NB4 (cell line): Measurements from ENCODE around the gene PRR36.

Experiments used
- DNase-seq: peaks from one replicate; pipeline ENCODE4 v3.0.0; 2010; ENCODE audit warnings: low read depth
- H3K4me3 ChIP-seq: one replicate; pipeline ENCODE4 v1.5.1; 2011; ENCODE audit warnings: mild to moderate bottlenecking, low read depth, low read length, moderate library complexity
- MYC ChIP-seq: IDR thresholded peaks from 2 replicates; pipeline ENCODE4 v1.6.1; 2011; ENCODE audit warnings: low read depth, low read length
- POLR2A ChIP-seq: IDR thresholded peaks from 2 replicates; pipeline ENCODE4 v1.6.1; 2011; ENCODE audit warnings: mild to moderate bottlenecking; ENCODE audit not compliant: insufficient read length; ENCODE audit errors: extremely low read depth
- TF ChIP-seq, protein P1 (sequence below): IDR thresholded peaks from 2 replicates; pipeline ENCODE4 v1.6.1; 2011; ENCODE audit warnings: low read depth, low read length
- TF ChIP-seq, protein P2 (sequence below): IDR thresholded peaks from one replicate; pipeline ENCODE4 v1.5.1; 2012; ENCODE audit warnings: low read depth, low read length

Gene PRR36

GRCh38 chr19:7850000-7850813, 24.0 kb downstream of the PRR36 start:
- DNase-seq = no peak
- TF ChIP-seq, protein P1, sequence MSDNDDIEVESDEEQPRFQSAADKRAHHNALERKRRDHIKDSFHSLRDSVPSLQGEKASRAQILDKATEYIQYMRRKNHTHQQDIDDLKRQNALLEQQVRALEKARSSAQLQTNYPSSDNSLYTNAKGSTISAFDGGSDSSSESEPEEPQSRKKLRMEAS = no peak
- TF ChIP-seq POLR2A (no peak), MYC (no peak)
- TF ChIP-seq, protein P2, sequence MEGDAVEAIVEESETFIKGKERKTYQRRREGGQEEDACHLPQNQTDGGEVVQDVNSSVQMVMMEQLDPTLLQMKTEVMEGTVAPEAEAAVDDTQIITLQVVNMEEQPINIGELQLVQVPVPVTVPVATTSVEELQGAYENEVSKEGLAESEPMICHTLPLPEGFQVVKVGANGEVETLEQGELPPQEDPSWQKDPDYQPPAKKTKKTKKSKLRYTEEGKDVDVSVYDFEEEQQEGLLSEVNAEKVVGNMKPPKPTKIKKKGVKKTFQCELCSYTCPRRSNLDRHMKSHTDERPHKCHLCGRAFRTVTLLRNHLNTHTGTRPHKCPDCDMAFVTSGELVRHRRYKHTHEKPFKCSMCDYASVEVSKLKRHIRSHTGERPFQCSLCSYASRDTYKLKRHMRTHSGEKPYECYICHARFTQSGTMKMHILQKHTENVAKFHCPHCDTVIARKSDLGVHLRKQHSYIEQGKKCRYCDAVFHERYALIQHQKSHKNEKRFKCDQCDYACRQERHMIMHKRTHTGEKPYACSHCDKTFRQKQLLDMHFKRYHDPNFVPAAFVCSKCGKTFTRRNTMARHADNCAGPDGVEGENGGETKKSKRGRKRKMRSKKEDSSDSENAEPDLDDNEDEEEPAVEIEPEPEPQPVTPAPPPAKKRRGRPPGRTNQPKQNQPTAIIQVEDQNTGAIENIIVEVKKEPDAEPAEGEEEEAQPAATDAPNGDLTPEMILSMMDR = no peak
- no peak overlapping the region for H3K4me3 ChIP-seq

DNA sequence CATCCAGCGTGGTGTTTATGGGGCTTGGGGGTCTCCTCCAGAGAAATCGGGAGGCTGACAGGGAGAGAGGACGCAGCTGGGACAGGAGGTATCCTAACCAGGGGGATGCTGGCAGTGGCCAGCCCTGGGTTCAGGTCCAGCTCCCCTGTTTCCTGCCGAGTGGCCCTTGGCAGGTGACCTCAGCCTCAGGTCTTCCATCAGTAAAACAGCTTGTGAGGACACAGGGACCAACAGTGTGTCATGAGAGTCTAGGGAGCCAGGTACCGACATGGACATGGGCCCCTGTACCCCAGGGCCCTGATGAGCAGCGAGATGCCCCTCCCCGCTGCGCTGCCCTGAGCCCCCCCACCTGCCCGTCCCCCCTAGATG, 24.6 kb downstream of the PRR36 start:
- no peak overlapping the region for H3K4me3 ChIP-seq
- TF ChIP-seq POLR2A = no peak
- TF ChIP-seq MYC = no peak
- TF ChIP-seq, protein P1 = no peak
- TF ChIP-seq, protein P2 = no peak
- DNase-seq = no peak

- TF ChIP-seq, protein P1 = no peak
- TF ChIP-seq, protein P2 = no peak
- no peak for TF ChIP-seq POLR2A
- TF ChIP-seq MYC = no peak
- no peak overlapping the region for H3K4me3 ChIP-seq
- DNase-seq = no peak
Observed at GRCh38 chr19:7848779-7849457, 25.3 kb downstream of the PRR36 start.

DNA sequence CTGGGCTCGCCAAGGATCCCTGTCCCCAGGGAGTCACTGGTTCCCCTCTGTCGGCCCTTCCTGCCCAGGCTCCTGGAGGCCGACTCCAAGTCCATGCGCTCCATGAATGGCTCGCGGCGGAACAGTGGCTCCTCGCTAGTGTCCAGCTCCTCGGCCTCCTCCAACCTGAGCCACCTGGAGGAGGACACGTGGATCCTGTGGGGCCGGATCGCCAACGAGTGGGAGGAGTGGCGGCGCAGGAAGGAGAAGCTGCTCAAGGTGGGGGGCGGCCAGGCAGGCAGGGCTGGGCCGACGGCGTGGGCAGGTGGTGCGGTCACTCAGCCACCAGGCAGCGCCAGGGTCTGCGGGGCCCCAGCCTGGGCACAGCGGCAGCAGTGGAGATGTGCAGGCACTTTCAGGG, 26.5 kb downstream of the PRR36 start:
- DNase-seq = no peak
- TF ChIP-seq, protein P1 = no peak
- TF ChIP-seq, protein P2 = no peak
- TF ChIP-seq MYC (no peak), POLR2A (no peak)
- H3K4me3 ChIP-seq = no peak overlapping the region

- no peak for TF ChIP-seq MYC
- TF ChIP-seq POLR2A = no peak
- TF ChIP-seq, protein P2 = no peak
- TF ChIP-seq, protein P1 = no peak
- no peak overlapping the region for H3K4me3 ChIP-seq
- no peak for DNase-seq
Observed at GRCh38 chr19:7846155-7846646, 28.0 kb downstream of the PRR36 start.
